Stimulated activated CD4-positive, alpha-beta T cell treated with anti-CD3 and anti-CD28 coated beads, Interleukin-1b, Interleukin-23, amount 100 ng/mL, for 24 hours (primary cell): ENCODE measurements around the gene CTF1.
"Not testable (repeated sequence)": the region's sequence is repeated elsewhere in the genome, so short reads cannot be mapped to it uniquely, and the experiment has no call there.

Experiments
- DNase-seq, 4 experiments: peaks; one replicate each; pipeline ENCODE4 v3.0.0-alpha.2; 2020; ENCODE audit warnings: low read depth in 4 of 4, low spot score in 1 of 4

Gene CTF1, protein sequence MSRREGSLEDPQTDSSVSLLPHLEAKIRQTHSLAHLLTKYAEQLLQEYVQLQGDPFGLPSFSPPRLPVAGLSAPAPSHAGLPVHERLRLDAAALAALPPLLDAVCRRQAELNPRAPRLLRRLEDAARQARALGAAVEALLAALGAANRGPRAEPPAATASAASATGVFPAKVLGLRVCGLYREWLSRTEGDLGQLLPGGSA

DNA sequence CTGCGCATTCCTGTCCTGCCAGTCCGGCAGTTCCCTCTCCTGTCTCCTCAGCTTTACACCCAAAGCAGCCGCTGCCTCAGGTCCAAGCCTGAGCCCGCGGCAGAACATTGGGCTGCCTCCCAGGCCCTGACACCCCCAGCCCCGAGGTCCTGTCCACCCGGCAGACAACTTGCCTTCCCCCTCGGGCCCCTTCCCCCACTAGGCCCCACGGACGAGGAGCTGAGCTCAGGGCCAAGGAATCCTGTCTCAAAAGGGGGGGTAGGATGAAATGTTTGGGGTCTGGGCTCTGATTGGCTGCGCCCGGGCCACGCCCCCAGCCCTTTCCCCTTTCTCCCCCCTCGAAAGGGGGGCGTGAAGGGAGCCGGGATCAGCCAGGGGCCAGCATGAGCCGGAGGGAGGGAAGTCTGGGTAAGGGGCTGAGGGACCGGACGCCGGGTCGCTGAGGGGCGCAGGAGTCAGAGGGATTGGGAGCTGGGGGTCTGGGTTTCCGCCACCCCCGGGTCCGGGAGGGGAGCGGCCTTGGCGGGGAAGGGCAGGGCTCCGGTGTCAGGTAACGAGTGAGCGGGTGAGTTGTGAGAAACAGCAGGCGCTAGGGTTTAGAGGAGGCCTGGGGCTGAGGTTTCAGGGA is at the start of gene CTF1:
CTF1 (plus strand) TSS at position 354 of the 628 bp plus-strand sequence; CDS start at position 384, 30 bp downstream.
- no peak for DNase-seq

DNA sequence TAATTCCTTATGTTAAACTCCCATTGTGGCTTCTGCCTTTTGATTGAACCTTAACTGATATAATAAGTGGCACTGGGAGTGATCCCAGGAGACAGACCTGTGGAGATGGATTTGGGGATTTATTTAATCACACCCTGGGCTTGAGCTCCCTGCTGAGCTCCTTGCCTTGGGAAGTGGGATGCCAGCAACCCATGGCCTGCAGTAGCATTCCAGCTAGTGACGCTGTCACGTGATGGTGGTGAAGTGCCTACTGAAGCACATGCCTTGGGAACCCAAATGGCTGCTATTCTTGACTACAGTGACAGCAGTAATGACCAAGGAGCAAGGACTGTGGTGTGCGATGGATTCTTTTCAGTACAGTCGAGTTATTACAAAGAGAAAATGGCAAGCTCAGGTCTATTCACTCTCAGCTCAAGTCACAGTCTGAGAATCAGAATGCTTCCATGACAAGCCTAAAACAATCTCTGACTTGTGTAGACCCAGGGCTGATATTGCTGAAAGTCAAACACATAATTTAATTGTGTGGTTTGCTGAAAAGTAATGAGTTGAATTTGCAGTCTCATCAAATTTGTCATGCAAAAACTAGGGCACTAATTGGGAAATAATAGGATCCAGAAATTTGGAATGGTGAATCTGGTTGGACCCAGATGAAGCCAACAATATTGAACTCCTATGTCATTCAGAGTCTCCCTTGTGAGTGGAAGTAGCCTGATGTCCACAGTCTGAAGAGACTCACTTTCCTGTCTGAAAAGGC is 49.6 kb upstream of the CTF1 start:
- DNase-seq: no peak

DNA sequence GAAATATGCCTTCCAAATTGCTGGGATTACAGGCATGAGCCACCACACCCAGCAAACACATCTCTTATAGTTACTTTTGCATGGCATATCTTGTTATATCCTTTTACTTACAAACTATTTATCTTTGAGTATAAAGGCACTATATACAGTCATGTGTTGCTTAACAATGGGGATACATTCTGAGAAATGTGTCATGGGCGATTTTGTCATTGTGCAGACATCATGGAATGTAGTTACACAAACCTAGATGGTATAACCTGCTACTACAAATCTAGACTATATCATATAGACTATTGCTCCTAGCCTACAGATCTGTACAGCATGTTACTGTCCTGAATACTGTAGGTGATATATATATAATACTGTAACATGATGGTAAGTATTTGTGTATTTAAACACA is 46.2 kb upstream of the CTF1 start:
- no peak for DNase-seq

DNA sequence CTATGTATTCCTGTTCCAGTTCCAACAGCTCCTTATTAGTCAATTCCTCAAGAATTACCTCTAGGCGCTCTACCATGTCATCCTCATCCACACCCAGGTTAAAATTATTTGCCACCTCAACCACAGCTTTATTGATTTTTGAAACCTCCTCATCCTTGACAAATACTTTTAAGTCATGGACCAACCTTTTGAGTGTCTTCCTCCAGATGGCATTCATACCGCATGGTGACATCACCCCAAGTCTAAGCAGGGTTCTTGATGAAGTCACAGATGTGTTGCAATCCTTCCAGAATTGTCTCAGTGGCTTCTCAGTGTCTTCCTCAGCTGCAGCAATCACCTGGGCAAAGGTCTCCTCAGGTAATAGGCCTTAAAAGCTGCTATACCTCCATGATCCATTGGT is 42.7 kb upstream of the CTF1 start:
- DNase-seq: no peak

DNA sequence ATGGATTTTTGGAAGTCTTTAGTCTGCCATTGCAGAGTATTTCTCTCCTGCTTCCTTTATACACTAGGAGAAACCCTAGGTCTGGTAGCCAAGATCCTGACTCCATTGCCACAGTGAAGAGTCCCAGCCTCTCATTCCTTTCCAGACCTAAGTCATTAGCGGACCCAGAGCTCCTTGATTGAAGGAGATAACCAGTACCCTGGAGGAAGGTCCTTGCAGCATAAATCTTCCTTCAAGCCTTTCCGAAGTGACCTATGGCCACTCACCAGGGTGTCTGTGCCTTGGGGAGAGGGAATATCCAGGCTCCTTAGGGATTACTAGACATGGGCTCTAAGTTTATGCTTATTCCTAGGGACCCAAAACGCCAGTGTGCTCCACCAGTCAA is 38.3 kb upstream of the CTF1 start:
- no peak for DNase-seq

DNA sequence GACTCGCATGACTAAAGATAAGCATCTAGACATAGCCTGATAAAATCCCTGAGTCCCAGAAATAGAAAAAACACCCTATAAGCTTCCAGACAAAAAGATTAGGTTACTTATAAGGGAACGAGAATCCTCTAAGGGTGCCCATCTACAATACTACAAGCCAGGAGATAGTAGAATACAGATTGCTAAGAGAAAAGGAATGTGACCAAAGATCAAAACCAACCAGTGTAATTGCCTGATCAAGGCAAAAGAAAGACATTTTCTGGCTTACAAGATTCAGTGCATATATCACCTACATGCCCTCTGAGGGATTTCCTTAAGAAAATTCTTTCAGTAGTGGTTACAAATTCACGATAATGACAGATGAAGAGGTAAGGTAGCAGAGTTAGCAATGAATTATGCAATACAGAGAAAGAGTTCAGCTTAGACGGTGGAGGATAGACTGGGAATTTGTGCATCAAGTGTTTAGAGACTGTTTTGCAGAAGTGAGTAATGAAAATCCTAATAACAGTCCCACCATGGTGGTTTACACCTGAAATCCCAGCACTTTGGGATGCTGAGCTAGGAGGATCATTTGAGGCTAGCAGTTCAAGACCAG is 37.5 kb upstream of the CTF1 start:
- DNase-seq: no peak

DNA sequence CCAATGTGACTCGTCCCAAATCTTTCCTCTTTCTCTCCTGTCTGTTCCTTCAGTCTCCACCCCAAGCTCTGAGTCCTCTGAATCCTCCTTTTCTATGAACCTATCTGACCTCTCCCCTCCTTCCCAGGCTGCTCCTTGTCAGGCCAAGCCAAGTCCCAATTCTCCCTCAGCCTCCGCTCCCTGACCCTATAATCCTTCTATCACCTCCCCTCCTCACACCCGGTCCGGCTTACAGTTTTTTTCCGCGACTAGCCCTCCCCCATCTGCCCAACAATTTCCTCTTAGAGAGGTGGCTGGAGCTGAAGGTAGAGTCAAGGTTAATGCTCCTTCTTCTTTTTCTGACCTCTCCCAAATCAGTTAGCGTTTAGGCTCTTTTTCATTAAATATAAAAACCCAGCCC is 35.7 kb upstream of the CTF1 start:
- not testable (repeated sequence) for DNase-seq

DNA sequence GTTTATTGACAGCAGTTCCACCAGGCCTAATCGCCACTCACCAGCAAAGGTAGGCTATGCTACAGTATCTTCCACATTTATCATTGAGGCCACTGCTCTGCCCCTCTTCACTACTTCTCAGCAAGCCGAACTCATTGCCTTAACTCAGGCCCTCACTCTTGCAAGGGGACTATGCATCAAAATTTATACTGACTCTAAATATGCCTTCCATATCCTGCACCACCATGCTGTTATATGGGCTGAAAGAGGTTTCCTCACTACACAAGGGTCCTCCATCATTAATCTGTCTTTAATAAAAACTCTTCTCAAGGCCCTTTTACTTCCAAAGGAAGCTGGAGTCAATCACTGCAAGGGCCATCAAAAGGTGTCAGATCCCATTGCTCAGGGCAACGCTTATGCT is 33.2 kb upstream of the CTF1 start:
- DNase-seq: not testable (repeated sequence)

DNA sequence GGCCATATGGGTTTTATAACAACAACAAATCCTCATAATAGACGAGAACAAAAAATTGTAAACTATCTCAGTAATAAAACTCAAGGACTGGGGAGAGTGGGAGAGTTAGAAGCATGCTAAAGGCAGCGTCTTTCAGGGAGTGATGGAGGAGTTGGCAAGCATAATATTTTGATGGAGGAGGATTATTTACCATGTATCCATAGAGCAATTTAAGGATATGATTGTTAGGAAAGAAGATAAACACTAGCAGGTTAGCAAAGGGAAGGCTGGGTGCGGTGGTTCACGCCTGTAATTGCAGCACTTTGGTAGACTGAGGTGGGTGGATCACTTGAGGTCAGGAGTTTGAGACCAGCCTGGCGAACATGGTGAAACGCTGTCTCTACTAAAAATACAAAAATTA is 30.4 kb upstream of the CTF1 start:
- DNase-seq: no peak

DNA sequence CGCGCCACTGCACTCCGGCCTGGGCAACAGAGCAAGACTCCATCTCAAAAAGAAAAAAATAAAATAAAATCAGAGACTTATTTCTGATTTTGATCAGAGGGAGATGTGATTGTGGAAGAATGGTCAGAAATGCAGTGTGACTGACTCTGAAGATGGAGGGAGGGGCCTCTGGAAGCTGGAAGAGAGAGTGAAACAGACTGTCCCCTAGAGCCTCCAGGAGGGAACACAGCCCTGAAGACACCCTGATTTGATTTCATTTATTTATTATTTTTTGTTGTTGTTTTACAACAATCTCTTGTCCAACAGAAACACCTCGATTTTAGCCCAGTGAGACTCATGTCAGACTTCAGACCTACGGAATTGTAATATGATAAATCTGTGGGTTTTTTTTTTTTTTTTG is 28.7 kb upstream of the CTF1 start:
- DNase-seq: no peak

DNA sequence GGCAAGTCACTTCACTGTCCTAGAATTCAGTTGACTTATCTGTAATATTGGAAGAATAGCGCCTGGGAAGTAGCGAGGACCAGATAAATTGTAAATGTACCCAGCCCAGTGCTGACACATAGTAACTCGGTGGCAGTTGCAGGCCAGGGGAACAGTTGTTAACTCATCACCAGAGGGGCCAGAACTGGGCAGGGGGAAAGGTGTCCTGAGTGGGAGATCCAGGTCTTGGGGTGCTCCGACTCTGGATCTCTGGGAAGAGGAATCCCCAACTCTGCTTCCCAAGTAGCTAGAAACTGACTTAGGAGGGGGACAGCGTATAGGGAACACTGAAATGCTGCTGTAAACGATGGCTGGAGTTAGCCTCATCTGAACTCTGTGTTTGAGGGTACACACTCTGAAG is 25.5 kb upstream of the CTF1 start:
- DNase-seq: no peak

DNA sequence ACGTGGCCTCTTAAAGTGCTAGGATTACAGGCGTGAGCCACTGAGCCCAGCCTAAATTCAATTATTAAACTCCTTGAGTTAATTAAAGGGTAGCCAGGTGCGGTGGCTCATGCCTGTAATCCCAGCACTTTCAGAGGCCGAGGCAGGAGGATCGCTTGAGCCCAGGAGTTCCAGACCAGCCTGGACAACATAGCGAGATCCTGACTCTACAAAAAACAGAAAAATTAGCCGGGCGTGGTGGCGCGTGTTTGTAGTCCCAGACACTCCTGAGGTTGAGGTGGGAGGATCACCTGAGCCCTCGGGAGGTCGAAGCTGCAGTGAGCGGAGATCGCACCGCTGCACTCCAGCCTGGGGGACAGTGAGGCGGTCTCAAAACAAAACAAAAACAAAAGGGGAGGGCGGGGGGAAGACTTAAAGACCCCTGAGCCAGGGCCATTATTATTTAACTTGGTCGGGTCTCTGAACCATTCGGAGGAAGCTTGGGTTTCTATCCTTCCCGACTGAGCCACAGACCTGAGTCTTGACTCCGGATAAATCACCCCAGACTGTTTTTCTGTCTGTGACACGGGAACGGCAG is 22.1 kb upstream of the CTF1 start:
- no peak for DNase-seq

DNA sequence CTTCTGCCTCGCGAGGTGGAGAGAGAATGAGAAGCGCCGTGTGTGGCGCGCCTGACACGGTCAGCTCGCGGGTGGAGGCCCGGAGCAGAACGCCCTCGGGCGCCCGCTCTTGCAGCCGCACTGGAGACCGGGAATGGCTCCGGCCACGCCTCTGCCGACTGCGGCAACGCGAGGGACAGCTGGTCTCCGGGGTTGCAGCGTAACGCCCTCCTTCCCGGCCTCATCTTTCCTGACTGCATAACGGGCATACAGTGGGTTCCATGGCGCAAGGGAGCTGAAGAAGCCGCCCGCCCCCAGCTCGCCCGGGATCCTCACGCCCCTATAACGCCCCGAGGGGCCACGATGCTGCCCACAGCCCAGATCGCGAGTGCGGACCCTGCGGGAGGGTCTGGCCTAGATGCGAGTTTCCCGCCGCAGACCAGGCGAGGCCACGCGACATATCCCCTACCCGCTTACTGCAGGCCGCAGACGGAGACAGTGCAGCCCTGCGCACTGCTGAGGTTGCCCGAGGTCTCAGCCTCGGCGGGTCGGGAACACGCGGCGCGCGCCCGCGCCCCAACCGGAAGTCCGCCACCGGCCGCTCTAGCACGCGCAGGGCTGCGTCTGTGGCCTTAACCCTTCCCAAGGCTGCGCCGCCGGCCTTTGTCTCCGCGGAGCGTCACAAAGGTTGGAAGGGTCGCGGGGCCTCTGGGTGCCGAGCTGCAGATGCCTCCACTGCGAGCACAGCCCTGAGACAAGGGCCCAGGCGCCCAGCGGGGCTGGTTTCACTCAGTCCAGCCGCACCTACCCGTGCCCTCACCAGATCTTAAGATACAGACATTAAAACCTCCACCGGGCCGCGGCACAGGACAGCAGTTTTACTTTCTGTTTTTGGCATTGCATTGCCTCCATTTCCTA is 21.3 kb upstream of the CTF1 start:
- peak; percentile 73 to 87 (median 85) for DNase-seq

DNA sequence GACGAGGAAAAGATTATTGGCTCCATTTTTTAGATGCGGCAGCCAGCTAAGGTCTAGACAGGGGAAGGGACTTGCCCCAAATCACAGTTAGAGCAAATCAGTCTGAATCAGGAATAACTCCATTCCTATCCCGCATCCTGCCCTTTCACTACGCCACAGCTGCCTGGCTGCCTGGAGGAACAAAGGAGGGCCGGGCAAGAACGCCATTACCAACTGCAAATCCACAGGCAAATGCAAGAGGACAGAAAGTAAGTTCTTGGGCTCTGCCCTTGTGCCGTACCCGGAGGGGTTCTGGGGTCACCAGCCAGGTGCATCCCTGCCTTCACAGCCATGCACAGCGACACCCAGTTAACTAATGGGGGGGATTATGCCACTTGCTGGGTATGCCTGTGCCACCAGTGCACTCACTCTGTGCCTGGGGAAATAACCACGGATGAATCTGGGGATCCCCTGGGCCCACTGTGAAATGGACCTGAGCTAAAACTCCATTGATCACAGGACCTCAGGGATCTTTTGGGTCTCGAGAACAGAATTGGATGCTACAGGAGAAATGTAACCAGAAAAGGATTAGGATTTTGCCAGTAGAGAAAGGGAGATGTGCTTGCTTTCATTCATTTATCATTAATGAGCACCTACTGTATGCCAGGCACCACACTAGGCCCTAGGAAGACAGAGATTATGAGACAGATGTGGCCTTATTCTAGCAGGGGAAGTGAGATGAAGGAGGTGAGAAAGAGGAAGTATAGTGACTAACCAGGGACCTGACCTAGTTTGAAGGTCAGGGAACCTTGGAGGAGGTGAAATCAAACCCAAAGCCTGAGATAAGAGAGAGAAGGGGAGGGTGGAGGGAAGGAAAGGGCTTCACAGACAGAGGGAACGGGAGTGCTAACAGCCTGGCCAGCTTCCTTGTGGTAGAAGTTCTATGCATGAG is 20.3 kb upstream of the CTF1 start:
- no peak for DNase-seq

DNA sequence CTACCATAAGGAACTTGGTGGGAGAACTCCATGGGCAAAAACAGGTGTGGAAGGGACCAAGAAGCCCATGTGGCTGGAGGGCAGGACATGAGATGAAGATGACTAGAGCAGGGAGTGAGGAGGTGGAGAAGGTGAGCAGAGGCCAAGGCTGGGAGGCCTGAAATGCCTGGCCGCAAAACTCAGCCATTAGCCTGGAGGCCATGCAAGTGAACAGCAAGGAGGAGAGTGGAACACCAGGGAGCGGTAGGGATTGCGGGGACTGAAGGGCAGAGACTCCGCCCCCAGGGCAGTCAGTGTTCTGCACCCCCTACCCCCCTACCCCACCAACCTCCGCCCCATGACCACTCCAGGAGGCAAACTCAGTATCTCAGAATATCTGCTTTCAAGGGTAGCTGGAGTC is 19.5 kb upstream of the CTF1 start:
- DNase-seq: no peak

DNA sequence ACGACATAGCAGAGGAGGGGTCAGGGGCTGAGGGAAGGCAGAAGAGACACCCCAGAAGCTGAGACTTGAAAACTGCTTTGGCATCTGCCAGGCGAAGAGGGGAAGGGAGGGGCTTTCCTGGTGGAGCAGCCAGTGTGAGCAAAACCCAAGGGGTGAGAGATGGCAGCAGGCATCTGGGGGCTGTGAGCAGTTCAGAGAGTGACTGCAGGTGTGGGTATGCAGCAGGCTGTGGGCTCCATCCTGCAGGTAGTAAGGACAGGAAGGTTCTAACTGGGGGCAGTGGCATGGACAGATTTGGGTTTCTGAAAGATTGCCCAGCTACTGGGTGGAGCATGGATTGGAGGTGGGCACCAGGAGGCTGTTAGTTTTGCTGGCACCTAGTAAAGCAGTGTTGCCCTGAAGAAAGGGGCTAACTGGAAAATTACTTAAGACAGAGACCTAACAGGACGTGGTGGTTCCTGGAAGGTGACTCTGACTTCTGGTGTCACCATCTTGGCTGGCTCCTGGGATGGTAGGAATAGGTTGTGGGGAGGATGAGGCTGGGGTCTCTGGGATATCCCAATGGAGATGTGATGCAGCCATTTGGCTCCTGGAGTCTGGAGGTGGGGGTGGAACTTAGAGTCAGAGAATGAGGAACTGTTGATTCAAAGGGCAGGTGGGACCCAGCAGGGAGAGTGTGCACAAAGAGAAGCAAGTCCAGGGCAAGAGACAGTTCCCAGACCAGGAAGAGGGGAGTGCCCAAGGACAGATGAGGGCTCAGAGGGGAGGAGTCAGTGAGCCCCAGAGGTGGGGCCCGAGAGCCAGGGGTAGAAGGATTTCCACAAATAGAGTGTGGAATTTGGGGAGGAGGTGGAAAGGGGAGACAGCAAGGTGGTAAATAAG is 13.7 kb upstream of the CTF1 start:
- no peak for DNase-seq

DNA sequence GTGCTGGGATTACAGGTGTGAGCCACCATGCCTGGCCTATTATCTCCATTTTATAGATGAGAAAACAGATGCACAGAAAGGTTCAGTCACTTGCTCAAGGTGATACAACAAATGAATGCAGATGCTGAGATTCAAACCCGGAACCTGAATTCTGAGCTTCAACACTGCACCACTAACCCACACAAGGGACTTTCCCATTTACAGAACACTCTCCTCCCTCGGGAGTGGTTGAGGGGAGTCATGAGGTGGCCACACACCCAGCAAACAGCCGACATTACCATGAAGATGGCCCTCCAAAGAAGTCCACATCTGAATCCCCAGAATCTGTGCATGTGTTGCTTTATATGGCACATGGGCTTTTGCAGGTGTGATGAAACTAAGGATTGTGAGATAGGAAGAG is 11.7 kb upstream of the CTF1 start:
- DNase-seq: no peak

DNA sequence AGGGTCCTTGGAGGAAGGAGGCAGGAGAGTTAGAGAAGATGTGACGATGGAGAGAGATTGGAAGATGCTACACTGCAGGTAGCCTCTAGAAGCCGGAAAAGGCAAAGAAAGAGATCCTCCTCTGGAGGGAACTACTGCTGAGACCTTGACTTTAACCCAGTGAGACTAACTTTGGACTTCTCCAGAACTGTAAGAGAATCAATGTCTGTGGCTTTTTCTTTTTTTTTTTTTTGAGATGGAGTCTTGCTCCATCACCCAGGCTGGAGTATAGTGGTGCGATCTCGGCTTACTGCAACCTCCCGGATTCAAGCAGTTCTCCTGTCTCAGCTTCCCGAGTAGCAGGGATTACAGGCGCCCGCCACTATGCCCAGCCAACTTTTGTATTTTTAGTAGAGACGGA is 11.2 kb upstream of the CTF1 start:
- DNase-seq: no peak

DNA sequence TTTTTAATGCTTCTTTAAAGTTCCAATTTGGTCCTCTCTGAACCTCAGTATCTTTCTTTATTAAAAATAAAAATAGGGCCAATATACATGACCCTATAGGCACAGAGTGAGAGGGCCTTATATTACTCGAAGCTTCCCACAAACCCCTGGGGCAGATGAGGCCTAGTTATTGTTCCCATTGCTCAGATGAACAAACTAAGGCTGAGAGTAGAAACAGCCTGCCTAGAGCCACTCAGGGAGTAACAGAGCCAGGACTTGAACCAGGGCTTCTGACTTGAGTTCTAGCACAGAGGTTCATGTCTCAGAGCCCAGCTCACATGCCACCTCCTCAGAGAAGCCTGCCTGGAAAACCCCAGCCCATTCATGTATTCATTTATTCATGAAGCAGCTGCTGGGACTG is 10.3 kb upstream of the CTF1 start:
- no peak for DNase-seq
